Activated CD4-positive, alpha-beta T cell treated with anti-CD3 and anti-CD28 coated beads for 48 hours (primary cell): Measurements from ENCODE around the gene OBI1.
A peak's percentile ranks its signal among the peaks of the same experiment; 100 is the strongest.

Experiments used
- DNase-seq: peaks from one replicate; pipeline ENCODE4 v3.0.0-alpha.2; 2020

The OBI1 gene

GRCh38 chr13:78638216-78638615 lies 20.7 kb downstream of the OBI1 start:
- DNase-seq, result no peak

DNA sequence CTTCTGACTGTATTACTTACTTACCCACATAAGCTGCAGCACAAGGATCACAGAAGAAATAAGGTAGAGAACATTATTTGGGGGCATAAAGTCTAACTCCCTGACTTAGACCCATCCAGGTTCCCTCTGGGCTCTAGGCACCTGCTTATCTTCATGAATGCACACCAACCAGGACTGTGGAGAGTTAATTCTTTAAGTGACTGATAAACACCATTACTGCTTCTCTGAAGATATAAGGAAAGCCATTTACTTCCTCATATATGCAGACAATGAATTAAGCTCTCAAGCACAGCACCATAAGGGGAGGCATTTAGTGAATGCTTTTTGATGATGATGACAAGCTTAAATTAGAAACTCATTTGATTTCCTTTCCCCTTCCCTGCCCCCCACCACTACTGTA lies 22.5 kb downstream of the OBI1 start:
- no peak for DNase-seq

GRCh38 chr13:78632996-78633395 lies 26.0 kb downstream of the OBI1 start:
- DNase-seq, result no peak

DNA sequence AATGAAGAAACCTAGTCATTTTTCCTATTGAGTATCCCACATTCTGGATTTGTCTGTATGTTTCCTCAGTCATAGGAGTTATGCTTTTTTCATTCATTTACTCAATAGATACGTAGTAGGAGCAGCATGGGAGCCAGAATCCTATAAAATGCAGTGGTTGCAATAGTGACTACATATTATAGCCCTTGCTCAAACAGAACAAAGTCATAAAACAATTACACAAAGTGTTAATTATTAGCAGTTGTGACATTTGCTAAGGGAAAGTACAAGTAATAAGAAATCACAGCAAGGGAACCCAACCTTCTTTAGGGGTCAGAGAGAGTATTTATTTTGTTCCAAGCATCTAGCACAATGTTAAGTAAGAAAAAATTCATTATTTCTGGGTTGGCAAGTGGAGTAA lies 27.9 kb downstream of the OBI1 start:
- DNase-seq, result no peak

DNA sequence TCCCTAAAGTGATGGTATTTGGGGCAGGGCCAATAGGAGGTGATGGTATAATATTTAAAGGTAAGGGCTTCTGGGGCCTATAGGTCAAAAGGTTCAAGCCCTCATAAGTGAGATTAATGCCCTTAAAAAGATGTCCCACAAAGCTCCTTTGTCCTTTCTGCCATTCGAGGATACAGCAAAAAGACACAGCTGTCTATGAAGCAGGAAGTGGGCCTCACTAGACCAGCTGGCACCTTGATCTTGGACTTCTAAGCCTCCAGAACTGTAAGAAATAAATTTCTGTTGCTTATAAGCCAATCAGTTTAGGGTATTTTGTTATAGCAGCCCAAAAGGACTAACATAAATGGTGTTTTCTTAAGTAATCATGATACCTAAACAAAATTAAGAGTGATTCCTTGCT lies 28.4 kb downstream of the OBI1 start:
- no peak for DNase-seq

DNA sequence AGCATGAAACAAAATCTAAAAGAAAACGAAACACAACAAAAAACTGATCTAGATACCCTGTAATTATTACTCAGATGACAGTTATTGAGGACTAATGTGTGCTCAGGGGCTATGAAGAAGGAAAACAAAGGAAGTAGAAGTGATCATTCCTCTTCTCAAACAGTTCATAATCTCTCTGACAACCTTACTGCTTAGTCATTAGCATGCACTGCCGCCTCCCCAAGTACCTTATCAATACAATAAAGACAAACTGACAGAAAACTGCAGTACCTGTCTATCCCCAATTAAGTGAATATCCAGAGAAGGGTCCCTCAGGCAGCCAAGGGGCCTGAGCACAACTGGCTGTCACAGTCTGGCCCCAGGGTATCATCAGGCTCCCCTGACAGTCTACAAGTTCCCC lies 33.6 kb downstream of the OBI1 start:
- no peak for DNase-seq

DNA sequence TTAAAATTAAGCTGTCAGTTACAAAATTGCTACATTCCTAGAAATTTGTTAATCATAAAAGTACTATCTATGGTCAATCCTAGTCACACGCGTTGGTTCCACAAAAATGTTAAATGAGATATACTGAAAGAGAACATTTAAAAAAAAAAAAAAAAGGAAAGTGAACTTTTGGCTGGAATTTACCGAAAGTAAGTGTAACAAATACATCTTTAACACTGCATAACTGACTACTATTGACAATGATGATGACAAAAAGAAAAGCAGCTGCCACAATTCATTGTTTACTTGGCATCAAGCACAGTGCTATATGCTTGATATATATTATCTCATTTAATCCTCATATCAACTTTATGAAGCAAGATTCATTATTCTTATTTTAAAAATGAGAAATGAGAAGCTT lies 35.8 kb downstream of the OBI1 start:
- no peak for DNase-seq

DNA sequence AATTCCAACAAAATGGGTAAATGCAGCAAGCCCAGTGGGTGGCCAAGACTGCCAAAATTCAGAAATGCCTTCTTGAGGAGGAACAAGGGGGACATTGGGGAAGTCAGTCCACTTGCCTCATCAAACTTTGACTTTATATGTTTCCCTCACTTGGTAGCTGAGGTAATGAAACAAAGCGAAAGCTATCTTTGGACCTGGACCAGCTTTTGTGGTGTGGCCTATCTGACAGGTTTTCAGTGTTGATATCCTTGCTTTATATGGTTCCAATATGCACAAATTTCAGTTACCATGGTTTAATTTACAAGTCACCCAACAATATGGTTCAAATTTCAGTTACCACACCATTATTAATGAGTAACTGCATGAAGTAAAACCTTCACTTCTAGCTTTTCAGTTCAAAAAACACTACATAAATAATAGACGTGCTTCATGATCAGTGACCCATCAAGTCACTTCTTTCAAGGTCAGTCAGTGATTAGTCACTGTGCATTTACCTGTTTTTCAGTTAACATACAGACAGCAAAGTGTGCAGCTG lies 38.0 kb downstream of the OBI1 start:
- DNase-seq, result no peak

DNA sequence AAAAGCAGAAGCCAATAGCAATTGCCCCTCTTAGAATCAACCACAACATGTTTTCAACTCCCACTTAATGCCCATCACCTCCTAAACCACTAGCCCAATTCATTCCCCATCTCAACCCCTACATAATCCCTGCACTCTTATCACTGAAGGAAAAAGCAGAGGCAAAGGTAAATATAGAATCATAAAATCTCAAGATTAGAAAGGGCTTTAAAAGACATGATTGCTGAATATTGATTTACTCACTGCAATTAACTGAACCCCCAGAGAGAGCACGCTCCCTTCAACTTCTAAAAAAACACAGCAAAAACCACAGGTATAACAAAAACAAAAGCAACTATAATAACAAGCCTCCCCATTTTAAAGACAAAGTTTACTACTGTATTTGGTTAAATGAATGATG lies 40.5 kb downstream of the OBI1 start:
- DNase-seq, result no peak

- no peak for DNase-seq
Measured at GRCh38 chr13:78611040-78611439, 47.9 kb downstream of the OBI1 start.

GRCh38 chr13:78610381-78610883 lies 48.5 kb downstream of the OBI1 start:
- no peak for DNase-seq

- no peak for DNase-seq
Measured at GRCh38 chr13:78609464-78610205, 49.3 kb downstream of the OBI1 start.

- no peak for DNase-seq
Measured at GRCh38 chr13:78608688-78609463, 50.1 kb downstream of the OBI1 start.

GRCh38 chr13:78608252-78608687 lies 50.7 kb downstream of the OBI1 start:
- no peak for DNase-seq

DNA sequence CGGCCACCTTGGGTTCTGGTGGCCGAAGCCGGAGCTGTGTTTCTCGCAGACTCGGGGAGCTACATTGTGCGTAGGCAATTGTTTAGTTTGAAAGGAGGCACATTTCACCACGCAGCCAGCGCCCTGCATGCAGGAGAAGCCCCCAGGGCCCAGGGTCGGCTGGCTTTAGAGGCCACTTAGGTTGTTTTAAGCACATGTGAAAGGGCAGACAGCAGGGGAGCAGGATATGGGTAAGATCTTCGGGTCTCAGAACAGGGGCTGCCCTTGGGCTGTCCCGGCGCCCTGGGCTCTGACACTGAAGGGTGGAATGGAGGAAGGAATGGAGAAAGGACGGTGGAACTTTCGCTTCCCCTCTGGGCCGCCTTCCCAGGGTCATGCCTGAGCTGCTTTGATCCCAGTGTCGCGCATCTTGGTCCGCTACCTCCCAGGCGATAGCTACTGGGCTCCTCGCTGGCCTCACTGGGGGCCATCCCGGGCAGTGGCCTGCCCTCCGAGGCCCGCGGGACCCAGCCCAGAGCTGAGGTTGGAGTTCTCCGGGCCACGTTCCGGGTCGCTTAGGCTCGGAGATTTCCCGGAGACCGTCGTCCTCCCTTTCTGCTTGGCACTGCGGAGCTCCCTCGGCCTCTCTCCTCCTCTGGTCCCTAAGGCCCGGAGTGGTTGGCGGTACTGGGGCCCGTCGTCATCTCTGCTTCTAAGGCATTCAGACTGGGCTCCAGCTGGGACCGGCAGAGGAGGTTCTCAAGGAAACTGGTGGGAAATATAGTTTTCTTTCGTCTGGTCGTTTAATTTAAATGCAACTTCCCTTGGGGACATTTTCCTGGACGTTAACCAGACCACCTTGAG lies 51.3 kb downstream of the OBI1 start:
- no peak for DNase-seq

- no peak for DNase-seq
Measured at GRCh38 chr13:78606471-78607408, 52.2 kb downstream of the OBI1 start.

- DNase-seq, result no peak
Measured at GRCh38 chr13:78604782-78605611, 54.0 kb downstream of the OBI1 start.

- peak; percentile 85 for DNase-seq
Measured at GRCh38 chr13:78603240-78603957, 55.6 kb downstream of the OBI1 start, which contains the start of gene POU4F1. Gene POU4F1 (minus strand): TSS chr13:78603552. CDS start chr13:78603326, 226 bp downstream.

GRCh38 chr13:78602561-78603239 lies 56.3 kb downstream of the OBI1 start:
- DNase-seq, result peak; percentile 36
